Fibroblast of pulmonary artery (primary cell): ENCODE measurements around the gene CCDC187.

Source experiments
- DNase-seq: peaks from one replicate; pipeline ENCODE4 v3.0.0-alpha.2; 2010; ENCODE audit warnings: low read depth
- H3K4me3 ChIP-seq: replicated peaks from 2 replicates; pipeline ENCODE4 v1.5.1; 2011; ENCODE audit warnings: low read depth, mild to moderate bottlenecking, control low read depth, low read length, moderate library complexity
- TF ChIP-seq, protein P1 (sequence below): IDR thresholded peaks from 2 replicates; pipeline ENCODE4 v1.5.1; 2011; ENCODE audit warnings: mild to moderate bottlenecking, control low read depth, low read length, inconsistent platforms; ENCODE audit errors: missing control alignments

The CCDC187 gene

GRCh38 chr9:136231478-136232297, 72.2 kb downstream of the CCDC187 start:
- H3K4me3 ChIP-seq: no peak overlapping the region
- TF ChIP-seq, protein P1, sequence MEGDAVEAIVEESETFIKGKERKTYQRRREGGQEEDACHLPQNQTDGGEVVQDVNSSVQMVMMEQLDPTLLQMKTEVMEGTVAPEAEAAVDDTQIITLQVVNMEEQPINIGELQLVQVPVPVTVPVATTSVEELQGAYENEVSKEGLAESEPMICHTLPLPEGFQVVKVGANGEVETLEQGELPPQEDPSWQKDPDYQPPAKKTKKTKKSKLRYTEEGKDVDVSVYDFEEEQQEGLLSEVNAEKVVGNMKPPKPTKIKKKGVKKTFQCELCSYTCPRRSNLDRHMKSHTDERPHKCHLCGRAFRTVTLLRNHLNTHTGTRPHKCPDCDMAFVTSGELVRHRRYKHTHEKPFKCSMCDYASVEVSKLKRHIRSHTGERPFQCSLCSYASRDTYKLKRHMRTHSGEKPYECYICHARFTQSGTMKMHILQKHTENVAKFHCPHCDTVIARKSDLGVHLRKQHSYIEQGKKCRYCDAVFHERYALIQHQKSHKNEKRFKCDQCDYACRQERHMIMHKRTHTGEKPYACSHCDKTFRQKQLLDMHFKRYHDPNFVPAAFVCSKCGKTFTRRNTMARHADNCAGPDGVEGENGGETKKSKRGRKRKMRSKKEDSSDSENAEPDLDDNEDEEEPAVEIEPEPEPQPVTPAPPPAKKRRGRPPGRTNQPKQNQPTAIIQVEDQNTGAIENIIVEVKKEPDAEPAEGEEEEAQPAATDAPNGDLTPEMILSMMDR: no peak
- DNase-seq: no peak

DNA sequence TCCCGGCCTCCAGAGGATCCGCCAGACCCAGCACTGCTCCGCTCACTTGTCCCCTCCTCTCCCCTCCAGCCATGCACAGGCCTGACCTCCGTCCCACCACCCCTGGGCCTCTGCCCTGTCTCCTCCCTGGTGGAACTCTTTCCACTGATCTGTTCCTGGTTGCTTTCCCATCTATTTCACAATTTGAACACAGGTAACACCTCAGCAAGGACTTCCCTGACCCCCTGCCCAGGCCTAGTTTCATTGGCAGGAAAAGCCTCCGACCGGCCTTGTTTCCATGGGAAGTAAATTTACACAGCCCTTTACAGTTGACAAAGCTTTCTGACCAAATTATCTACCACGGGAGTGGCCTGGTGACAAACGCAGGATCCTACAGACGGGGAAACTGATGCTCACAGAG, 73.1 kb downstream of the CCDC187 start:
- no peak for DNase-seq
- H3K4me3 ChIP-seq: no peak overlapping the region
- TF ChIP-seq, protein P1: no peak

DNA sequence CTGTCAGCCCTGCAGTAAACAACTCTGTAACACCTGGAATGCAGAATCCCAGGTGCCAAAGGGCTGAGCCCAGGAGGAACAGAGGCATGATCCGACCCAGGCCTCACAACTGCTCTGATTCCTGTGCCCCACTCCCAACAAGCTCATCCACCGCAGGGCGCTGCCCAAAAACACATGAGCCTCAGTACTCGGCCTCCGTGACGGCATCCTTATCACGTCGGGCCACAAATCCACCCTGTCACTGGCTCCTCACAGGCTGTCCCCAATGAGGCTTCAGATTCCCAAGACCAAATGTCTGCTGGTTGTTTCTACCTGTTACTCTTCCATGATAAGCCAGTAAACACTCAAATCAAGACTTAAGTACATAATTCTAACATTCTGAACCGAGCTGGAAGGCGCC, 73.5 kb downstream of the CCDC187 start:
- DNase-seq: no peak
- H3K4me3 ChIP-seq: no peak overlapping the region
- TF ChIP-seq, protein P1: no peak

- no peak for DNase-seq
- TF ChIP-seq, protein P1: no peak
- no peak overlapping the region for H3K4me3 ChIP-seq
Observed at GRCh38 chr9:136229096-136230065, 74.5 kb downstream of the CCDC187 start.

- TF ChIP-seq, protein P1: no peak
- peak; percentile 48 for DNase-seq
Observed at GRCh38 chr9:136228107-136228875, 75.6 kb downstream of the CCDC187 start.

GRCh38 chr9:136226680-136227407, 77.0 kb downstream of the CCDC187 start:
- TF ChIP-seq, protein P1: no peak
- H3K4me3 ChIP-seq: no peak overlapping the region
- DNase-seq: no peak

More at GRCh38 chr9:136228107-136228875, 75.6 kb downstream of the CCDC187 start:
- no peak overlapping the region for H3K4me3 ChIP-seq
